Upper lobe of right lung (tissue), 1 donor: ENCODE data around the gene KSR1. TPM values are rescaled to one million over a fixed set of nuclear protein-coding genes. Genes with fewer than 3 reads are reported as not detected.
"Not testable (repeated sequence)": the region's sequence is repeated elsewhere in the genome, so short reads cannot be mapped to it uniquely, and the experiment has no call there.

Source experiments
- ATAC-seq: fragments of 200-7000 bp; cut with Tn5 transposase; one replicate; pipeline ENCODE4 v1.9.1; 2020; ENCODE audit warnings: mild to moderate bottlenecking, moderate library complexity
- DNase-seq: peaks from one replicate; pipeline ENCODE4 v3.0.0-alpha.2; 2020
- H3K27ac ChIP-seq: fragments of 200-600 bp; one replicate; pipeline ENCODE4 v1.8.0; 2022
- H3K27me3 ChIP-seq: fragments of 200-600 bp; one replicate; pipeline ENCODE4 v1.8.0; 2022; ENCODE audit warnings: mild to moderate bottlenecking
- H3K36me3 ChIP-seq: fragments of 200-600 bp; one replicate; pipeline ENCODE4 v1.8.0; 2022
- H3K4me1 ChIP-seq: fragments of 200-600 bp; one replicate; pipeline ENCODE4 v1.8.0; 2022
- H3K4me3 ChIP-seq: fragments of 200-600 bp; one replicate; pipeline ENCODE4 v1.8.0; 2022; ENCODE audit warnings: mild to moderate bottlenecking
- H3K9me3 ChIP-seq: fragments of 200-600 bp; one replicate; pipeline ENCODE4 v1.8.0; 2022
- intact Hi-C: fragments of 100-400 bp; cut with DNase I; formaldehyde crosslinking; loops from one replicate; pipeline ENCODE4 v1.11.0; 2022
- total RNA-seq: library from RNA; stranded (reverse); fragmentation: NEBNext Ultra II Directional; extraction: Animal tissue kit (Norgen Biotek cat#: 25700); gene quantifications from one replicate; pipeline ENCODE4 v1.2.1, GENCODE V29; 2021
- TF ChIP-seq, protein P1 (sequence below): fragments of 200-600 bp; IDR thresholded peaks from one replicate; pipeline ENCODE4 v1.8.0; 2022; ENCODE audit warnings: antibody characterized with exemption
- donor health status: DM: no; HTN: yes; CAD: no; lungs with severe emphysema.

KSR1 gene
- total RNA-seq, 1 donor from 2014 or later, result 52.5 TPM

DNA sequence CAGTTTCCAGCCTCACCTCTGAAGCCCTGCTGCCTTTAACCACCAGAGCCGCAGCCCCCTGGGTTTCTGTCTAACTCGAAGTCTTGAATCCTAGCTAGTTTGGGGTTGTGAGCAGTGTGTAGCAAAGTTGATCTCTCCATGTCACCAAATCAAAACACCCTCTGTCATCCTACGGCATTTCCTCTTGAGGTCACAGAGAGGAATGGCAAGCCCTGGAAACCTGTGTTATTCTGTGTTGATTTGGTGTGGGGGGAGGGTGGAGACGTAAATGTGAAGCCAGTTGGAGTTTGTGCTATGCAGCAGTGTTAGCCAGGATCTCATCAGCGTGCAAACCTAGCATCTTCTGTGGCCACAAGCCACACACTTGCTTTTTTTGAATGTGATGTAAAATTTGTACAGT, 169.6 kb downstream of the KSR1 start:
- DNase-seq, result no peak
- Histone ChIP-seq H3K4me1 (no peaks in the 10 kb centered on the region), H3K36me3 (peaks cover 41% of the 10 kb centered on the region), H3K27ac (no peak overlapping the region), H3K27me3 (no peaks in the 10 kb centered on the region), H3K4me3 (no peak overlapping the region), H3K9me3 (no peaks in the 10 kb centered on the region)
- TF ChIP-seq, protein P1, sequence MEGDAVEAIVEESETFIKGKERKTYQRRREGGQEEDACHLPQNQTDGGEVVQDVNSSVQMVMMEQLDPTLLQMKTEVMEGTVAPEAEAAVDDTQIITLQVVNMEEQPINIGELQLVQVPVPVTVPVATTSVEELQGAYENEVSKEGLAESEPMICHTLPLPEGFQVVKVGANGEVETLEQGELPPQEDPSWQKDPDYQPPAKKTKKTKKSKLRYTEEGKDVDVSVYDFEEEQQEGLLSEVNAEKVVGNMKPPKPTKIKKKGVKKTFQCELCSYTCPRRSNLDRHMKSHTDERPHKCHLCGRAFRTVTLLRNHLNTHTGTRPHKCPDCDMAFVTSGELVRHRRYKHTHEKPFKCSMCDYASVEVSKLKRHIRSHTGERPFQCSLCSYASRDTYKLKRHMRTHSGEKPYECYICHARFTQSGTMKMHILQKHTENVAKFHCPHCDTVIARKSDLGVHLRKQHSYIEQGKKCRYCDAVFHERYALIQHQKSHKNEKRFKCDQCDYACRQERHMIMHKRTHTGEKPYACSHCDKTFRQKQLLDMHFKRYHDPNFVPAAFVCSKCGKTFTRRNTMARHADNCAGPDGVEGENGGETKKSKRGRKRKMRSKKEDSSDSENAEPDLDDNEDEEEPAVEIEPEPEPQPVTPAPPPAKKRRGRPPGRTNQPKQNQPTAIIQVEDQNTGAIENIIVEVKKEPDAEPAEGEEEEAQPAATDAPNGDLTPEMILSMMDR, result no peak
- intact Hi-C loops, result no loop called here
- no peak for ATAC-seq

DNA sequence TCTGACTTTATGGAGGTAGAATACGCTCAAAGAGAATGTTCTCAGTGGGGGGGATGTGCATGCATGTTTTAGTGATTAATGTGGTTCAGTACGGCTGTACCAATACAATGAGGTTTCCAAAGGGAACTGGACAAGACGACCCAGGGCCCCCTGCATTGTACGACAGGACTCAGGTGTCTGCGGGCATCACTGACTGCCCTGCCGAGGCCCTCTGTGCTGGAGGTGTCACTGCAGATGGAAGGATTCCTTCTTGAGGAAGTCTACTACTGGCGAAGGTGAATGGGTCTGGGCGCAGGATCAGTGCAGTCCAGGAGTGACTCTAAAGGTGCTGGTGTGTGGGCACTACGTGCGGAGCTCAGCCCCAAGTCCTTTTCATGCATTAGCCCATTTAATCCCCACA, 171.3 kb downstream of the KSR1 start:
- intact Hi-C loops, result no loop called here
- ATAC-seq (no peak), DNase-seq (no peak)
- peaks cover 12% of the 10 kb centered on the region for H3K4me1 ChIP-seq
- H3K27ac ChIP-seq, result no peak overlapping the region
- H3K36me3 ChIP-seq, result peaks cover 25% of the 10 kb centered on the region
- no peaks in the 10 kb centered on the region for H3K27me3 ChIP-seq
- H3K4me3 ChIP-seq, result no peak overlapping the region
- TF ChIP-seq, protein P1, result no peak
- H3K9me3 ChIP-seq, result no peaks in the 10 kb centered on the region

DNA sequence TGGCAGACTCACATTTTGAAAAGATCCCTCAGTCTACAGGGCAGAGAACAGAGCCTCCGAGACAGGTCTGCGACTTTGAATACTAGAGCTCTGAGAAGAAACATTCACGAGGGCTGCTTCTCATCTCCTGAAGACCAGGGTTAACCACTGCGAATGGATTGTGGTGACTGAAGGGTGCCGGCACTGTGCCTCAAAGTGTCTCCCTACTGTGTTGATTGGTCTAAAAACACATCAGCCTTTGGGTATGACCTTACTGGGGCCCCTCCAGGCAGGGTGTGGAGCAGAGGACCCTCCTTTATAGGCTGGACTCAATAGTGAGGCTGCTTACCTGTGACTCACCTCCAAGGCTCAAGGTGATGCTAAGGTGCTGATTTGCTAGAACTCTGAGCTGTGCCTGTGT, 172.1 kb downstream of the KSR1 start:
- no peak overlapping the region for H3K27ac ChIP-seq
- TF ChIP-seq, protein P1, result no peak
- ATAC-seq, result no peak
- H3K27me3 ChIP-seq, result no peaks in the 10 kb centered on the region
- DNase-seq, result no peak
- no peak overlapping the region for H3K4me3 ChIP-seq
- H3K9me3 ChIP-seq, result no peaks in the 10 kb centered on the region
- intact Hi-C loops, result no loop called here
- H3K4me1 ChIP-seq, result peaks cover 19% of the 10 kb centered on the region
- H3K36me3 ChIP-seq, result peaks cover 16% of the 10 kb centered on the region

DNA sequence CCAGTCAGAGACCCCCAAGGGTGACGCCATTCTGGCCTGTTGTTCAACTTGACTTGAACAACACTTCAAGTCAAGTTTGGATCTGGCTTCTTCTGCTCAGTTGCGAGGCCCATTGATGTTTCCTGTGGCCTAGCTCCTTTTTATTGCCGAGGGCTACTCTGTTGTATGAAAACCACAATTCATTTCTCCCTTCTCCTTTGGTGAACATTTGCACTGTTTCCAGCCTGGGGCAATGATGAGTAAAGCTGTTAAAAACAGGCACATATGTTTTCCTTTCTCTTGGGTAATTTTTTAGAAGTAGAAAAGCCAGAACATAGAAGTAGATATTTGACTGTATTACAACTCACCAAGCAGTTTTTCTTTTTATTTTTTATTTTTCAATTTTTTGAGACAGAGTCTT, 173.0 kb downstream of the KSR1 start:
- H3K9me3 ChIP-seq, H3K36me3 ChIP-seq, H3K27me3 ChIP-seq, DNase-seq, ATAC-seq, H3K4me3 ChIP-seq, H3K27ac ChIP-seq, intact Hi-C loops: not testable (repeated sequence)
- peaks cover 24% of the 10 kb centered on the region for H3K4me1 ChIP-seq

DNA sequence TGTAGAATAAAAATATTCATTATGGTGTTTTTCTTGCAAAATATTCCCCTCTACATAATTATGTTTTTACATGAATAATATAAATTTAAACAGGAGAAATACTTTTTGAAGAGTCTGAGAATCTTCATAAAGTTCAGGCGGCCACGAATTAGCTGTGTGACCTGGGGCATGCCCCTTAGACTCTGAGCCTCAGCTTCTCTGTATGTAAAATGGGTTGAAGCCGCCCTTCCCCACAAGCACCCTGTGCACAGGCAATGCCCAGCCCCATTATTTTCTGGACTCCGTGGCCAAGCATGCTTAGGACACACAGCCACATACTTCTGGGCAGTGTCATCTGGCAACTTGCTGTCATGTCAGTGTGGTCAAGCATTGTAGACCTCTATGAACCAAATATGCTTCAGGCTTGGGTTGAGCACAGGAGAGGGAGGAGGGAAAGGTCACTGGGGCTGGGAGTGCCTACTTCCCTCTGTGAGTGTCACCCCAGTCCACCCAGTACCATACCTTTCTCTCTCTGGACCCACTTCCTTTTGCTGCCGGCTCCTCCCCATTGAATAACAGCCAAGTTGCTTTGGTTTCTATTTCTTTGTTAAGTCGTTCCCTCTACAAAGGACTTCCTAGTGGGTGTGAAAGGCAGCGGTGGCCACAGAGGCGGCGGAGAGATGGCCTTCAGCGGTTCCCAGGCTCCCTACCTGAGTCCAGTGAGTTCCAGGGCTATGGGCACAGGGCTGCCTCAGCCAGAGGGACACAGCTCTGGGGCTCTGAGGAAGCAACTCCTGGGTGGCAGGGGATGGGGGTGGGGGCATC, 174.6 kb downstream of the KSR1 start, which contains the start of gene LGALS9:
Gene LGALS9 (plus strand): TSS at position 582 of the 804 bp plus-strand sequence. CDS start 78 bp downstream, at position 660.
- H3K27me3 ChIP-seq, result no peaks in the 10 kb centered on the region
- intact Hi-C loops, result no loop called here
- ATAC-seq (peak; percentile 76), DNase-seq (no peak)
- peaks cover 27% of the 10 kb centered on the region for H3K4me1 ChIP-seq
- H3K27ac ChIP-seq, result peak within 1 kb of the TSS; percentile 75
- TF ChIP-seq, protein P1, result no peak
- H3K9me3 ChIP-seq, result no peaks in the 10 kb centered on the region
- H3K36me3 ChIP-seq, result no peaks in the 10 kb centered on the region
- peak within 1 kb of the TSS; percentile 54 for H3K4me3 ChIP-seq

DNA sequence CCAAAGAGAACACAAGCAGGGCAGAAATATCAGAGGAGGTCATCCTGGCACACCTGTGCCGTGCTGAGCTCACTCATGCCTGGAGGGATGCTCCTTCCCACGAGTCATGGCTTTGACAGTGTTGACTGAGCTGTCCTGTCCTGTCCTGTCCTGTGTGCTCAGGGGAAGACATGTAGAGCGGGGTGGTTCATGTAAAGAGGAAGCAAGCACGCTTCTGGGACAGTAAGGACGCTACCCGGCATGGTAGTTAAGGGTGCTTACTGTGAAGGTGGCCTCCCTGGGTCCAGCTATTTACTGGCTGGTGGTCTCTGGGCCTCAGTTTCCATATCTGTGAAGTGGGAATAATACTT, 175.1 kb downstream of the KSR1 start:
- Histone ChIP-seq H3K9me3 (no peaks in the 10 kb centered on the region), H3K27me3 (no peaks in the 10 kb centered on the region), H3K27ac (peak overlapping the region; percentile 75), H3K36me3 (no peaks in the 10 kb centered on the region), H3K4me1 (peaks cover 28% of the 10 kb centered on the region), H3K4me3 (peak overlapping the region; percentile 54)
- DNase-seq (no peak), ATAC-seq (peak; percentile 48)
- intact Hi-C loops, result no loop called here
- TF ChIP-seq, protein P1, result no peak
